Thymus (tissue), 11 donors: ENCODE data around the gene PRELID1. TPM values are rescaled to one million over a fixed set of nuclear protein-coding genes. Genes with fewer than 3 reads are reported as not detected.
A peak's percentile ranks its signal among the peaks of the same experiment; 100 is the strongest.

Source experiments
- DNase-seq, 9 donors: peaks; one replicate each; pipeline ENCODE4 v3.0.0-alpha.2; 2013; ENCODE audit warnings: low spot score in 9 of 9, low read depth in 6 of 9, missing footprints in 1 of 9
- H3K27ac ChIP-seq, 2 donors: one replicate each; pipeline ENCODE4 v1.5.1; 2013; ENCODE audit warnings: control low read depth in 1 of 2, low read depth in 1 of 2, low read length in 1 of 2, mild to moderate bottlenecking in 1 of 2, moderate library complexity in 1 of 2
- H3K27me3 ChIP-seq, 2 donors: one replicate each; pipeline ENCODE4 v1.5.1; 2013; ENCODE audit warnings: low read length in 1 of 2; ENCODE audit not compliant: control insufficient read depth in 2 of 2, insufficient read depth in 1 of 2
- H3K36me3 ChIP-seq, 2 donors: one replicate each; pipeline ENCODE4 v1.5.1; 2013; ENCODE audit warnings: low read length in 1 of 2, mild to moderate bottlenecking in 1 of 2, moderate library complexity in 1 of 2; ENCODE audit not compliant: control insufficient read depth in 2 of 2, insufficient read depth in 2 of 2
- H3K4me1 ChIP-seq, 2 donors: one replicate each; pipeline ENCODE4 v1.5.1; 2013; ENCODE audit warnings: low read length in 2 of 2; ENCODE audit not compliant: control insufficient read depth in 2 of 2, insufficient read depth in 2 of 2
- H3K4me3 ChIP-seq, 2 donors: one replicate each; pipeline ENCODE4 v1.5.1; 2013; ENCODE audit warnings: low read length in 2 of 2, control low read depth in 1 of 2, mild to moderate bottlenecking in 1 of 2
- H3K9me3 ChIP-seq, 2 donors: one replicate each; pipeline ENCODE4 v1.5.1; 2013; ENCODE audit warnings: low read length in 1 of 2, mild to moderate bottlenecking in 1 of 2; ENCODE audit not compliant: control insufficient read depth in 2 of 2, insufficient read depth in 1 of 2
- WGBS: extraction: QIAGEN DNeasy Blood & Tissue Kit; methylation state at CpG from one replicate; pipeline ENCODE4 v1.1.7; 2013; 5-methylcytosine and 5-hydroxymethylcytosine counted together
- polyA plus RNA-seq: library from polyadenylated mRNA; stranded (reverse); fragments of 200-250 nt; gene quantifications from one replicate; pipeline ENCODE4 v1.2.3, GENCODE V29; 2013
- total RNA-seq: library from RNA; stranded (reverse); fragments of 120-200 nt; gene quantifications from one replicate; pipeline ENCODE4 v1.2.4, GENCODE V29; 2013
- donor health status: healthy.

Gene PRELID1
- total and polyA plus RNA-seq, 2 donors, result 79.1 to 105 TPM

DNA sequence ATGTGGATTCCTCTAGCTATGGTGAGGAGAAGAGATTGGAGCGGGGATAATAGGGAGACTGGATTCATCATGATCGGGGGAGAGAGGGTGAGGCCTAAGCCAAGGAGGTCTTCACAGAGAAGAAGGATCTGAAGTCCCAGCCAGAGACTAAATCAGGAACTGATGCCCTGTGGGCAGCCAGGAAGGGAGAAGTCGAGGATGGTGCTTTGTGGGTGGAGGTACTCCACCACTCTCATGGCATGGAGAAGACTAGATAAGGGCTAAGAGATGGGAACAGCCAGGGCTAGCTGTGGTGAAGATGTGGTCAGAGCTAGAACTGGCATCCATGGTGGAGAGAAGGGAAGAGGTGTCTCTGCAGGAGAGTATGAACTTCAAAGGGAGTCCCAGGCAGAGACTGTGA is 51.1 kb downstream of the PRELID1 start:
- H3K4me1 ChIP-seq, result peaks cover 46 to 73% of the 10 kb centered on the region in 2 donors
- no peak overlapping the region for H3K27ac ChIP-seq
- peaks cover 4 to 6% of the 10 kb centered on the region in 2 donors for H3K36me3 ChIP-seq
- 73% methylated on average over 3 of the region's 3 CpGs for WGBS
- H3K4me3 ChIP-seq, result no peak overlapping the region
- H3K9me3 ChIP-seq, result peaks cover 0 to 16% of the 10 kb centered on the region in 2 donors
- no peak for DNase-seq
- H3K27me3 ChIP-seq, result no peaks in the 10 kb centered on the region

DNA sequence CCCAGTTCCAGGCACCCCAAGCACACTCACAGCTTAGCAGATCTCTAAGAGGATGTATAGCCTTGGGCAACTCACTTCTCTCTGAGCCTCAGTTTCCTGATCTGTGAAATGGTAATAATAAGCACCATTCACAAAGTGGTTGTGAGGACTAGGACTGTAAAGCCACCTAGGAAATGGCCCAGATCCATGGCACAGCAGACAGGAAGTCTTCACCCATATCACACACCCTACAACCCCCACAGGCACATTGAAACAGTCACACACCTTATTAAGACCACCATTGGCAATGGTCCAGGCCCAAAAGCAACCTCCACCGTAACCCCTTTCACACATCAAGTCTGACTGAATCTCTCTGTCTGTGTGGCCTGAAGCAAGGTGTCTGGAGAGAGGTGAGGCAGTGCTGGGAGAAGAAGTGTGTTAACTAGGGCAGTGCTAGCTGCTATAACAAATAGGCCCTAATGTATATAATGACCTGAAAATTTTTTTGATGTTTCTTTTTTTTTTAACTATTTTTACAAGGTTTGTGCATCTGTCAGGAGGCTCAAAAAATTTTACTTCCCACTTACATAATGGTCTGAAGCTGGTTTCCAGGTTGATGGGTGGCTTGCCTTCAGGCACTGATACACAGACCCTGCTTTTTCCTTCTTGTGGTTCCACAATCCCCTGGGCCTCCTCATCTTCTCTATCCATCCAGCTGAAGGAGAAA is 51.7 kb downstream of the PRELID1 start:
- DNase-seq, result no peak
- Histone ChIP-seq H3K4me1 (peaks cover 47 to 73% of the 10 kb centered on the region in 2 donors), H3K27ac (peak overlapping the region in 1 of 2 donors; percentile 87), H3K36me3 (peaks cover 0 to 6% of the 10 kb centered on the region in 2 donors), H3K9me3 (peaks cover 0 to 16% of the 10 kb centered on the region in 2 donors), H3K27me3 (no peaks in the 10 kb centered on the region), H3K4me3 (no peak overlapping the region)
- WGBS, result 50% methylated on average over 1 of the region's 1 CpG

DNA sequence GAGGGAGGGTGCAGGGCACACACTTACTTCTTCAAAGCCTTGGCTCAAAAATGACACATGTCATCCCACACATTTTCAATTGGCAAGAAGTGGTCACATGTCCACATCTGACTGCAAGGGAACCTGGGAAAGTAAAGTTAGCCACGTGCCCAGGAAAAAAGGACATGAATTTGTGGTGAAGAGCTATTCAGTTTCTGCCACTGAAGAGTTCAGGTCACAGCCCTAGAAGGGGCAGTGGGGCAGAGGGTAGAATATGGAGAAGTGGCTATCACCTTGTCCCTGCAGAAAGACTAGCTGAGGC is 52.2 kb downstream of the PRELID1 start:
- H3K36me3 ChIP-seq, result peaks cover 0 to 6% of the 10 kb centered on the region in 2 donors
- H3K4me3 ChIP-seq, result no peak overlapping the region
- H3K4me1 ChIP-seq, result peaks cover 44 to 71% of the 10 kb centered on the region in 2 donors
- H3K9me3 ChIP-seq, result peaks cover 0 to 16% of the 10 kb centered on the region in 2 donors
- no peaks in the 10 kb centered on the region for H3K27me3 ChIP-seq
- DNase-seq, result no peak
- H3K27ac ChIP-seq, result peak overlapping the region in 1 of 2 donors; percentile 87
- WGBS, result 15% methylated on average over 1 of the region's 1 CpG

Other genes starting within 250 kb of the PRELID1 start
- 0.28 TPM for gene FGFR4, start 216.9 kb upstream of the PRELID1 start, total RNA-seq
- 1.7 TPM for gene FGFR4, start 216.9 kb upstream of the PRELID1 start, polyA plus RNA-seq
- gene NSD1, start 170.0 kb upstream of the PRELID1 start, total RNA-seq, result 34.1 TPM
- gene NSD1, start 170.0 kb upstream of the PRELID1 start, polyA plus RNA-seq, result 10.9 TPM
- 15.9 TPM for gene RAB24, start 80 bp upstream of the PRELID1 start, total RNA-seq
- 82.8 TPM for gene RAB24, start 80 bp upstream of the PRELID1 start, polyA plus RNA-seq
- gene MXD3, start 8.1 kb downstream of the PRELID1 start, total RNA-seq, result 44.8 TPM
- gene MXD3, start 8.1 kb downstream of the PRELID1 start, polyA plus RNA-seq, result 16.1 TPM
- gene LMAN2, start 47.9 kb downstream of the PRELID1 start, total RNA-seq, result 117 TPM
- gene LMAN2, start 47.9 kb downstream of the PRELID1 start, polyA plus RNA-seq, result 95.3 TPM
- 49.5 TPM for gene RGS14, start 54.1 kb downstream of the PRELID1 start, total RNA-seq
- 52.7 TPM for gene RGS14, start 54.1 kb downstream of the PRELID1 start, polyA plus RNA-seq
- 0.05 TPM for gene SLC34A1, start 80.6 kb downstream of the PRELID1 start, total RNA-seq
- 0.02 TPM for gene SLC34A1, start 80.6 kb downstream of the PRELID1 start, polyA plus RNA-seq
- not detected for gene PFN3, start 96.9 kb downstream of the PRELID1 start, total RNA-seq
- gene PFN3, start 96.9 kb downstream of the PRELID1 start, polyA plus RNA-seq, result not detected
- 0.19 TPM for gene F12, start 105.8 kb downstream of the PRELID1 start, total RNA-seq
- 1.2 TPM for gene F12, start 105.8 kb downstream of the PRELID1 start, polyA plus RNA-seq
- 57.4 TPM for gene GRK6, start 122.9 kb downstream of the PRELID1 start, total RNA-seq
- 36.3 TPM for gene GRK6, start 122.9 kb downstream of the PRELID1 start, polyA plus RNA-seq
- 3.6 TPM for gene PRR7, start 143.0 kb downstream of the PRELID1 start, total RNA-seq
- 1.6 TPM for gene PRR7, start 143.0 kb downstream of the PRELID1 start, polyA plus RNA-seq
- 32.3 TPM for gene DBN1, start 169.8 kb downstream of the PRELID1 start, total RNA-seq
- gene DBN1, start 169.8 kb downstream of the PRELID1 start, polyA plus RNA-seq, result 34.3 TPM
- gene PDLIM7, start 193.8 kb downstream of the PRELID1 start, total RNA-seq, result 10.8 TPM
- 61.9 TPM for gene PDLIM7, start 193.8 kb downstream of the PRELID1 start, polyA plus RNA-seq
- 3.3 TPM for gene DOK3, start 206.0 kb downstream of the PRELID1 start, total RNA-seq
- gene DOK3, start 206.0 kb downstream of the PRELID1 start, polyA plus RNA-seq, result 13.4 TPM
- 78.0 TPM for gene DDX41, start 213.2 kb downstream of the PRELID1 start, total RNA-seq
- 71.3 TPM for gene DDX41, start 213.2 kb downstream of the PRELID1 start, polyA plus RNA-seq